GM19452 (cell line): ENCODE measurements around the gene TBX15.

Experiments
- ATAC-seq: cut with Tn5 transposase; IDR thresholded peaks from one replicate; pipeline ENCODE4 v1.9.1; 2021; ENCODE audit not compliant: unreplicated experiment

Gene TBX15

DNA sequence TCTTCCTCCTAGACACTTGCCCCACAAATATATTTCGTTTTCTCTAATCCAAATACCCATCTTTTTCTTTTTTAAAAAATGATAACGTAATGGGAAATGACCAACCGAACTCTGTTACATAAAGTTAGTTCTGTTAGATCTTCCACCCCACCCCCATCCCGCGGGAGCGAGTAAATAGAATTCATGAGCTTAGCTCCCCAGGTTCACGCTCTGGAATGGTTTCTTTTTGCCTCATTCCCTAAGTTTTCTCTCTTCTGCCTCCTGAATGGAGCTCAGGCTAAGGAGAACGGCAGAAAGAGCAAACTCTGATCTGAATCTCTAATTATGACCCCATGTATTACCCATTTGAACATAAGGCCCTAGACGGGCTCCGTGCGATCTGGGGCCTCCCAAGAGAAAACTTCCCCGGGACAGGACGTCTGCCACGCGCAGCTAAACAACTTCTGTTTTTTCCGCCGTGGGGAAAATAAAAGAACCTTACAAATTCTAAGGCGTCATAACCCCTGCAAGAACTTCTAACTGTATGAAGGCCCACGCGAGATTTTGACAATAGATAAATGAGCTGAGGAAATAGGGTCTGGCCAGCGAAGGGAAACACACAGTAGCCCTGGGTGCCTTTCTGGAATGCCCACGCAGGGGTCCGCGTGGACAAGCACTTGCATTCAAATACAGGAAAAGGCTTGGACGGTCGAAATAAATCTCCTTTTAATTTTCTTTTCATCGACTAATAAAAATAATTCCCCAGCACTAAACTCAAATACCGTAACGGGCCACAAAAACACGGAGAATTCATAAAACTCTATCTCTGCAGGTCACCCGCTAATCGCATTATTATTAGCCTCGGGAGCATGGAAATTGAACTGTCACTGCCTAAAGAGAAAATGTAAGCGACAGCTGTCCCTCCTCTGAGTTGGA lies 2.2 kb downstream of the TBX15 start:
- ATAC-seq = no peak

GRCh38 chr1:118984722-118985639 lies 3.2 kb downstream of the TBX15 start:
- ATAC-seq = no peak

DNA sequence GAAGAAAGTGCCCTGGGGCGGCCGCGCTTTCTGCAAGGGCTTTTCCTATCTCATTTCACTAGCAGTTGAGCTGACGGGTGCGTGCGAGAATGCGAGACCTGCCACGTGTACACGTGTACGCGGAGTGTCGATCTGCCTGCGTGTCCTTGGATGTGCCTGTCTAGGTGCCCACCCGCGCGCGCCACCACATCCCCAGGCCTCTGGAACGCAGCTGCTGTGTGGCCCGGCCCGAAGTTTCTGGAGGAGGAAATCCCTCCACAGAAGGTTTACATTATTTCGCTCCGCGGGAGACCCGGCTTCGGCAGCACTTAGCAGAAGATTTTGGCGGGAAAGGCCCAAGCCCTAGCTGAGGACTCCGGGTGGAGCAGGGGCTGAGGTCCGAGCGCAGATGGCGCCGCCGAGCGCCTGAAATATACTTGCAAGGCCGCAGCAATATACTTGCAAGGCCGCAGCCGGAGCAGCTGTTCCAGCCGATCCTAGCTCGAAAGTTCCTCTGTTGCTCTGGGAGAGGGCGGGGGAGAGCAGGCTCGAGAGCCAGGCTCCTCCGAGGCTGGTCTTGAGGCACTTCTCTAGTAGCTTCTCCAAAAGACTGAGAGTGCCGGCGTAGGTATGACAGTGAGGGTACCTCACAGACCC lies 3.9 kb downstream of the TBX15 start:
- ATAC-seq = no peak

GRCh38 chr1:118983558-118984041 lies 4.5 kb downstream of the TBX15 start:
- no peak for ATAC-seq

DNA sequence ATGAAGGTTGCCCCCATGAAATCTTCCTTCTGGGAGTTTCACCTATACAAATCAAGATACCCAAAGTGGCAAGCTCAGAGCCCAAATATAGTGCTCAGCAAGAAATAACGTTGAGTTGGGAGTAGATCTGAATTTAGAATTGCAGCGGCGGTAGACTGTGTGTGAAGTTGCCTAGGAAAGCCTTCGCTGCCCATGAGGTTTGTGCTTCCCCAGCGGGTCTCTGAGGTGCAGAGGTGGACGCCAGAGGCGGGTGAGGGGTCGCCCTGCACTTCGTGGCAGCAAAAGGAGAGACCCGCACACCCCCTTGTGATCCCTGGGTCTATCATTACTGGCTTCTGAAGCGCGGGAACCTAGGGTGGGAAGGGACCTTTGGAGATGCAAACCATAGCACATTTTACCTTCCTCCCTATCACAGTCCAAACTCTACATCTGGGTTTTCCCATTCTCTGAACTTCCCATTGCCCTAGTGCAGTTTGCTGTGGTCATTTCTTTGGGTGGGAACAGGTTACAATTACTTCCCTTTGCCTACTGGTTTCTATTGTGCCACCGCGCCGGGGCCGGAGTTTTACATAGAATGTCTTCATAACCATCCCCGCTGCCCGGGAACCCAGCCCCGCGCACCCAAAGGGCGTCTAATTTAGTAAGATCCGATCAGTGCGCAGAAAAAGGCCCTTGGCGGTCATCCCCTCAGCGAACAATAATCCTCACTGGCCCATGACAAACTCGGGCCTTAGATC lies 5.2 kb downstream of the TBX15 start:
- no peak for ATAC-seq

GRCh38 chr1:118982266-118982665 lies 5.9 kb downstream of the TBX15 start:
- no peak for ATAC-seq

DNA sequence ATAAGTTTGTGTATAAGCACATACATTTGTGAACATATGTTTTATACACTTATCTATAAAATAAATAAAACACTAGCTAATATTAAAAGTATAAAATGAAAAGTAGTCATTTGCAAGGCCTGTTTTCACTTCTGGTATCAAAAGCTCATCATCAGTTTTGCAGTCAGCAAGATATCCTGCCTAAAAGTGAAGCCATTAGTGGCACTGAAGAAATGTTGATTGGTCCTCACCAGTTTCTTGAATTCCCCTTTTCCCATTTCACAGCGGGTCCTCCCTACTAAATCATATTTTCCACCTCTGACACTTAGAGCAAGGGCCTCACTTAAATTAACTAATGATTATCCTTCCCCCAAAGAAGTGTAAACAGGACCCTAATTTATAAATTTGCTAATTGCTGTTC lies 6.7 kb downstream of the TBX15 start:
- ATAC-seq = no peak

- ATAC-seq = no peak
Measured at GRCh38 chr1:118979754-118980575, 8.2 kb downstream of the TBX15 start.

DNA sequence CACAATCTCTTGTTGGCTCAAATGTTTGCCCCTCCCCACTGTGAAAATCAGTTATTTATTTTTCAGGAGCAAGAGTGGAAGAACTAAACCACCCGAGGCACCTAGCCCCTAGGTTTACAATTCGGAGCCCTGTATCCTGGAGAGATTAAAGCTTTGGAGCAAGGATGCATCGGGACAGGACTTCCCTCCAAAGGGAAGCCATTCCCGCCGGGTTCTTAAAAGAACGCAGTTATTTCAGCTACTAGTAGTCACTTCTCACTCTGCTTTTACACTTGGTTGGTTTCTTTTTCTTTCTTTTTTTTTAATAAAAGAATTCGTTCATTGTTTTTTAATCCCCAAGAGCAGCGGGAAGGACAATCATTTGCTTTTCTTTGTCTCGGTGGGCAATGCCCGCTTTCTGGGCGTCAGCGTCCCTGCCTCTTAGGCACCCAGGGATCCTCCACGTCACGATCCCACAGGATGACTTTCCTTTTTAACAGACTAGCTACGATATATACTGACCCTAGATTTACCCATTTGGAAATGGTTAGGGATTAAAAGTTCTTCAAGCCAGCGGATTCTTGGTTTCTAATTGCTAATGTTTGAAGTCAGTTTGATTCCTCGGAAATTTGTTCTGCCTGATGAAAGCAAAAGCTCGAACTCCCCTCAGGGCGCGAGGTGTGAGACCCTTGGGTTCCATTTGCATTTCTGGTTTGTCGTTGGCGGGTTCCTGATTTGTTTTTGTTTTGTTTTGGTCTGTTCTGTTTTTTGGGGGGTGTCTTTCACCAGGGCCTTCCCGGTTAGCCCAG lies 9.0 kb downstream of the TBX15 start:
- no peak for ATAC-seq

DNA sequence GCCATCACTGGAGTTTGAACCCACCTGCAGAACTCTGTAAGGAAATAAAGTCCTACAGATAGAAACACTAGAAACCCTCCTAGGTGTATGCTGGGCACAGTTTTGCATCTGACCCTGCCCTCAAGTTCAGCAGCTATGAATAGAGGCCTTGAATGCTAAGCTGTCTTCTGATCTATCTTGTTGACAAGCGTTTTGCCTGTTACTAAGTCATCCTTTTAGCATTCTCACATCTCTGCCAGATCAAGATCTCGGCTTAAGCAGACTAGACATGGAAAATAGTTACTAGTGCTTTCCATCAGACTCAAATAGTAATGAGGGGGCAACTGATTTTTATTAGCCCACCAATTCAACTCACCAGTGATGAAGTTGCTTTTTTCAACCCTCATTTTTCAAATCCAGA lies 10.5 kb downstream of the TBX15 start:
- ATAC-seq = no peak

DNA sequence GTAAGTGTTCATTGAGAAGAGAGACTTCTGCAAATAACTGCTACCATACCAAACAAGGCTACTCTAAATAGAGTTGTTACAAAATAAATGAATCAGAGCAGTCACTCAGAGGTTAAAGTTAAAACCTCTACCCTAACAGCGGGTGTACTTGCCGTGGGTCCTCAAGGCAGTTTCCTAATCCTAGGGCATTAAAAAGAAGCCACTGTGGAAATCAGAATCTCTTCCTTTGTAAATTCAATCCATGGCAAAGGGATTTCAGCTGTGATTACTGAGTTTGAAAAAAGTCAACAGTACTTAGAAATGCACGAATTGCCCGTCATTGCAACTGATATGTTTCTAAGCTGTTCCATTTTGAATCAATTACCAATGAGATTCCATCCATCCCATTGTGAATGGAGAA lies 13.5 kb downstream of the TBX15 start:
- no peak for ATAC-seq

DNA sequence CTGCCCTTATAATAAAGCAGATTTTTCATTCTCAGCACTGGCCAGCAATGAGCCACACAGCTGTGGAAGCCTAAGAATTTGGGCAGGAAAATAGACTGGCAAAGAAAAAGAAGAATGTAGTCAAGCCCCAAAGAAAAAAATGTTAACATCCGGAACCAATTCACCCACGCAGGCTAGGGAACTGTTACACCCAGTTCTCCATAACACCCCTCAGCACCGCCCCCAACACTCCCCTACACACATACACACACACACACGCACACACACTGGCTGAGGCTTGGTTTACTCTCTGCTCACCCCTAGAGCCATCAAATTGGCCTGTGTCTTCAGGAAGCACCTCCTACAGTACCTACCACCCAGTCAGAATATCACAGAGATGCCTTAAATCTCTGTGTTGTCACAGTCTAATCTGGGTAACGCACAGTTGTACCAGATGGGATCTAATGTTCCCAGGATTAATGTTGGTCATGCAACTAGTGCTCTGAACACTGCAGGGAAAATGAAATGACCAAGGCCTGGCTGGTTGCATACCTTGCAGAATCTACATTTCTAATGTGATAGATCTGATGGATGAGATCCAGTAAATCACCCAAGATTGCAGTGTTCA lies 14.5 kb downstream of the TBX15 start:
- ATAC-seq = no peak

- no peak for ATAC-seq
Measured at GRCh38 chr1:118973032-118973431, 15.1 kb downstream of the TBX15 start.

DNA sequence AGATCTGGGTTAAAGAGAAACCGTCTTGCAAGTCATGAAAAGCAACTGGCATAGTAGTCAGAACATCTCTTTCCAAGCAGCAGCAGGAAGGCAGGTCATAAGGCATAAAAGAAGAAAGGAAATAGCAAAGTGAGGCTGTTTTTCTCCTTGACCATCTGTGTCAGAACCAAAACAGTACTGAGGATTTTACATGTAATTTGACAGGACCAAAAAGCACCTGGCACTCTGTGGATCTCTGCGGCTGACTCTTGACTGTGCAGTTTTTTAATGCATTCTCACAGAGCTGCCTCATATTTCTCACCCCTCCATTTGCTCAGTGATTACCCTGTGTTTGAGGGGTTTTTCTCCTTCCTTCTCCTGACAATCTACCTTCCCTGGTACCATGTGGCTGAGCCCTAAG lies 17.7 kb downstream of the TBX15 start:
- ATAC-seq = no peak

DNA sequence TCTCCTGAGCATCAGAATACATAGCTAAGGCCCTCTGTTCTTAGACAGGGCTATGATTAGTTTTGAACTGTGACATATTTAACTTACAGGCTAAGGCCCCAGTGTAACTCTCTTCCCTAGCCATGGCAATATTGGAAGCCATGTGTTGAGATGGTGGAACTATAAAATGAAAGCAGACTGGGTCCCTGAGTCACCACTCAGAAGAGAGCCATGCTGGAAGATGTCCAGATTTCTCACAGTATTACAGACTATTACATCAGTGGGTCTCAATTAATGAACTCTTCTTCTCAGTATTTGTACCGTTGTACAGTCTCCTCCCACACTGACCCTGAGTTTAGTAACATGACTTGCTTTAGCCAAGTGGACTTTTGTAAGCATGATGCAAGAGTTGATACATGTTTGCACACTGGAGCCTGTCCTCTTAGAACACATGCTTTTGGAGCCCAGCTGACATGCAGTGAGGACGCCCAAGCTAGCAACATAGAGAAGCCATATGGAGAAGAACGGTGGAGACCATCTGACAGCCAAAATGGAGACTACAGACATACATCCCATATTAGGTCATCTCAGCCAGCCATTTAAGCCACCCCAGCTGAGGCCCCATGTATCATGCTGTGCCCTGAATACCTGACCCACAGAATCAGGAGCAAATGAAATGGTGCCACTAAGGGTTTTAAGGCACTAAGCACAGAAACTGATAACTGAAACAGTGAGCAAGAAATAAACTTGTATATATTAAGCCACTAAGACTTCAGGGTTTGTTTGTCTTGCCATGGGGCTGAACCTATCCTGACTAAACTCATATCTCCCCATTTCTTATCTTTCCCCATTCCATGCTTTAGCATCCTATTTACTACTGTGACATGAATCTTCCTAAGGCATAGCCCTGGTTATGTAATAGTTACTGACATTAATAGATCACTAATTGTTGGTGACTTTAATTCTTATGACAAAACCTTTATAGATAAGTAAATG lies 24.4 kb downstream of the TBX15 start:
- ATAC-seq = no peak

- no peak for ATAC-seq
Measured at GRCh38 chr1:118963138-118963455, 25.0 kb downstream of the TBX15 start.

- ATAC-seq = no peak
Measured at GRCh38 chr1:118961156-118961555, 27.0 kb downstream of the TBX15 start.
